GM13976 (cell line): ENCODE measurements around the gene INF2.

Experiments used
- DNase-seq: peaks from one replicate; pipeline ENCODE4 v3.0.0; 2012; ENCODE audit warnings: low spot score
- CTCF ChIP-seq: IDR thresholded peaks from 2 replicates; pipeline ENCODE4 v1.5.1; 2012; ENCODE audit warnings: borderline replicate concordance, mild to moderate bottlenecking; ENCODE audit not compliant: insufficient read depth; ENCODE audit errors: extremely low read depth, missing control alignments, control extremely low read depth
- in situ Hi-C: fragments of 300-500 bp; cut with MboI; formaldehyde crosslinking; loops from one replicate; pipeline ENCODE4 v1.12.0; 2022; ENCODE audit warnings: low sequenced_read_pairs, mixed read lengths, inconsistent platforms; ENCODE audit not compliant: unreplicated experiment

The INF2 gene

GRCh38 chr14:104702106-104702505, 12.7 kb downstream of the INF2 start:
- no peak for TF ChIP-seq CTCF
- in situ Hi-C loops, result loop anchor here (10.0 kb wide), 1 partner anchor 57 kb away; no protein-coding TSS in a partner anchor
- no peak for DNase-seq

GRCh38 chr14:104702673-104703072, 13.3 kb downstream of the INF2 start:
- in situ Hi-C loops, result loop anchor here (10.0 kb wide), 1 partner anchor 58 kb away; no protein-coding TSS in a partner anchor
- TF ChIP-seq CTCF, result no peak
- DNase-seq, result no peak

- in situ Hi-C loops, result loop anchor here (10.0 kb wide), 1 partner anchor 58 kb away; no protein-coding TSS in a partner anchor
- no peak for TF ChIP-seq CTCF
- DNase-seq, result no peak
Observed at GRCh38 chr14:104703269-104703668, 13.9 kb downstream of the INF2 start.

GRCh38 chr14:104704252-104704651, 14.8 kb downstream of the INF2 start:
- DNase-seq, result no peak
- in situ Hi-C loops, result loop anchor here (10.0 kb wide), 1 partner anchor 59 kb away; no protein-coding TSS in a partner anchor
- no peak for TF ChIP-seq CTCF

- no peak for TF ChIP-seq CTCF
- no peak for DNase-seq
- in situ Hi-C loops, result loop anchor here (10.0 kb wide), 1 partner anchor 61 kb away; no protein-coding TSS in a partner anchor
Observed at GRCh38 chr14:104705340-104706047, 16.1 kb downstream of the INF2 start.

GRCh38 chr14:104706733-104707607, 17.6 kb downstream of the INF2 start:
- DNase-seq, result no peak
- TF ChIP-seq CTCF, result no peak

More at GRCh38 chr14:104706733-104707607, 17.6 kb downstream of the INF2 start:
- in situ Hi-C loops, result loop anchor here (10.0 kb wide), 1 partner anchor 62 kb away; no protein-coding TSS in a partner anchor
